Transverse colon (tissue), 4 donors: ENCODE data around the gene CD28. TPM values are rescaled to one million over a fixed set of nuclear protein-coding genes. Genes with fewer than 3 reads are reported as not detected.

Source experiments
- DNase-seq: peaks from one replicate; pipeline ENCODE4 v3.0.0-alpha.2; 2019
- H3K27ac ChIP-seq, 4 donors: fragments of 200-600 bp; sonication (generic); 2 replicates each; pipeline ENCODE4 v1.5.1; 2016 to 2018; ENCODE audit warnings: inconsistent platforms in 4 of 4
- H3K27me3 ChIP-seq: fragments of 200-600 bp; sonication (generic); 2 replicates; pipeline ENCODE4 v1.5.1; 2017; ENCODE audit warnings: inconsistent platforms
- H3K36me3 ChIP-seq, 4 donors: fragments of 200-600 bp; sonication (generic); 2 replicates each; pipeline ENCODE4 v1.5.1; 2017 to 2019; ENCODE audit warnings: inconsistent platforms in 4 of 4
- H3K4me1 ChIP-seq, 4 donors: fragments of 200-600 bp; sonication (generic); 2 replicates each; pipeline ENCODE4 v1.5.1; 2017 to 2020; ENCODE audit warnings: inconsistent platforms in 4 of 4
- H3K4me3 ChIP-seq, 4 donors: fragments of 200-600 bp; sonication (generic); 1 replicate in 1 of 4; 2 replicates in 3 of 4; pipeline versions ENCODE4 v1.5.1 to v1.6.1; 2017 to 2019; ENCODE audit warnings: inconsistent platforms in 4 of 4
- H3K9me3 ChIP-seq, 2 donors: fragments of 200-600 bp; sonication (generic); 2 replicates each; pipeline ENCODE4 v1.5.1; 2017 to 2019; ENCODE audit warnings: inconsistent platforms in 2 of 2
- CTCF ChIP-seq, 5 experiments: fragments of 200-600 bp in 3 of 5; fragments of 450-650 bp in 2 of 5; sonication (generic) in 3 of 5; IDR thresholded peaks; 1 replicate in 2 of 5; 2 replicates in 3 of 5; pipeline ENCODE4 v1.5.1; 2016 to 2017; ENCODE audit warnings: antibody characterized with exemption in 5 of 5, inconsistent platforms in 3 of 5, mild to moderate bottlenecking in 2 of 5, moderate library complexity in 1 of 5
- EP300 ChIP-seq: sonication (generic); formaldehyde crosslinking; IDR thresholded peaks from one replicate; pipeline ENCODE4 v1.6.1; 2017; ENCODE audit warnings: antibody characterized with exemption, low read depth
- POLR2A ChIP-seq: fragments of 450-650 bp; IDR thresholded peaks from one replicate; pipeline ENCODE4 v1.6.1; 2016; ENCODE audit warnings: antibody characterized with exemption, mild to moderate bottlenecking, moderate library complexity
- POLR2AphosphoS5 ChIP-seq, 3 donors: sonication (generic); formaldehyde crosslinking; IDR thresholded peaks; one replicate each; pipeline ENCODE4 v1.6.1; 2016; ENCODE audit warnings: antibody characterized with exemption in 3 of 3
- WGBS, 2 donors: methylation state at CpG; one replicate each; pipeline ENCODE4 v1.1.5; 2018; ENCODE audit warnings: low coverage in 1 of 2; 5-methylcytosine and 5-hydroxymethylcytosine counted together
- in situ Hi-C, 4 donors: fragments of 200-750 bp; cut with MboI; loops; one replicate each; pipeline versions ENCODE4 v1.15.0 to v1.15.1; 2017; ENCODE audit warnings: low sequenced_read_pairs in 3 of 4, low pct_ligation_motif_present in 1 of 4, low pct_unique_long_range_greater_than_20kb in 1 of 4
- intact Hi-C: fragments of 100-400 bp; cut with DNase I; formaldehyde crosslinking; loops from one replicate; pipeline ENCODE4 v1.15.1; 2023; ENCODE audit warnings: low total_unique reads
- total RNA-seq, 4 donors: library from RNA; depleted of rRNA; stranded (reverse); fragments of >200 nt; gene quantifications; one replicate each; pipeline ENCODE4 v1.1.0, GENCODE V29; 2016

CD28 gene
- 1 to 10 TPM in 2 of 4 donors, under 1 TPM in 1, not detected in 1; 0.68 to 2.4 (median 1.5) TPM for total RNA-seq

DNA sequence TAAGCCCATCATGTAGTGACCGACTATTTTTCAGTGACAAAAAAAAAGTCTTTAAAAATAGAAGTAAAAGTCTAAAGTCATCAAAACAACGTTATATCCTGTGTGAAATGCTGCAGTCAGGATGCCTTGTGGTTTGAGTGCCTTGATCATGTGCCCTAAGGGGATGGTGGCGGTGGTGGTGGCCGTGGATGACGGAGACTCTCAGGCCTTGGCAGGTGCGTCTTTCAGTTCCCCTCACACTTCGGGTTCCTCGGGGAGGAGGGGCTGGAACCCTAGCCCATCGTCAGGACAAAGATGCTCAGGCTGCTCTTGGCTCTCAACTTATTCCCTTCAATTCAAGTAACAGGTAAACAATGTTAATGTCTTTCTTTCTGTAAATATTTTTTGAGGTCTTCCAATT is at the start of gene CD28:
CD28 (plus strand) TSS at position 237 of the 400 bp plus-strand sequence; CDS start at position 295, 58 bp downstream.
- H3K27ac ChIP-seq, result peak within 1 kb of the TSS; percentile 6 to 58 (median 49)
- peaks cover 0 to 4% of the 10 kb centered on the region in 2 donors for H3K9me3 ChIP-seq
- H3K27me3 ChIP-seq, result no peaks in the 10 kb centered on the region
- WGBS, 2 donors, result 82 to 87% methylated on average over 5 to 9 of the region's 9 CpGs
- DNase-seq, result peak; percentile 84
- in situ Hi-C loops, result no loop called here
- H3K36me3 ChIP-seq, result no peaks in the 10 kb centered on the region
- no peaks in the 10 kb centered on the region for H3K4me1 ChIP-seq
- peak within 1 kb of the TSS in 1 of 4 donors; percentile 16 for H3K4me3 ChIP-seq
- intact Hi-C loops, result no loop called here
- TF ChIP-seq POLR2A (peak; percentile 59), POLR2AphosphoS5 (IDR thresholded peaks at IDR 0.05) (peak in 2 of 3 donors; percentile 45 to 62), CTCF (IDR thresholded peaks at IDR 0.05) (no peak), EP300 (no peak)

GRCh38 chr2:203659331-203660049 is 46.9 kb upstream of the CD28 start:
- TF ChIP-seq CTCF (IDR thresholded peaks at IDR 0.05) (no peak), POLR2A (no peak), EP300 (no peak), POLR2AphosphoS5 (IDR thresholded peaks at IDR 0.05) (no peak)
- H3K9me3 ChIP-seq, result no peaks in the 10 kb centered on the region
- in situ Hi-C loops (loop anchor here (10.0 to 25.0 kb wide), 4 partner anchors 153 to 422 kb away; partner anchors contain the start of gene CYP20A1 (in 1 of the 4)), intact Hi-C loops (no loop called here)
- H3K4me1 ChIP-seq, result peaks cover 0 to 30% (median 15%) of the 10 kb centered on the region in 4 donors
- H3K27me3 ChIP-seq, result no peaks in the 10 kb centered on the region
- H3K4me3 ChIP-seq, result no peak overlapping the region
- H3K27ac ChIP-seq, result peak overlapping the region in 1 of 4 donors; percentile 7
- no peaks in the 10 kb centered on the region for H3K36me3 ChIP-seq
- WGBS, 2 donors, result 66 to 67% methylated on average over 4 of the region's 4 CpGs
- DNase-seq, result peak; percentile 33

DNA sequence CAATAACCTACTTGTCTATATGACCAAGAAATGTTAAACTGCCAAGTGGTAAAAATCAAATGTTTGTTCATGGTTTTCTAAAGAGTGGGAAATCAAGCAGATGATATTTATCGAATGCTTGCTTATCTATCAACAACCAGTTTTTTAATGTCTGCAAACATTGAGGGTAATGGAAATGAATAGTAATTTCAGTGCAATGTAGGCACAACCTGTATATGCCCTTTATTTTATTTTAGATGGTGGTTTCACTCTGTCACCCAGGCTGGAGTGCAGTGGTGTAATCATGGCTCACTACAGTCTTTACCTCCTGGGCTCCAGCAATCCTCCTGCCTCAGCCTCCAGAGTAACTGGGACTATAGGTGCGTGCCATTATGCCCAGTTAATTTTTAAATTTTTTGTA is 46.0 kb upstream of the CD28 start:
- Histone ChIP-seq H3K36me3 (no peaks in the 10 kb centered on the region), H3K9me3 (no peaks in the 10 kb centered on the region), H3K4me1 (peaks cover 0 to 30% (median 15%) of the 10 kb centered on the region in 4 donors), H3K27me3 (no peaks in the 10 kb centered on the region), H3K27ac (no peak overlapping the region), H3K4me3 (no peak overlapping the region)
- DNase-seq, result no peak
- TF ChIP-seq POLR2AphosphoS5 (IDR thresholded peaks at IDR 0.05) (no peak), CTCF (IDR thresholded peaks at IDR 0.05) (no peak), POLR2A (no peak), EP300 (no peak)
- in situ Hi-C loops, result loop anchor here in 2 of 4 donors (25.0 kb wide), 3 partner anchors 152 to 423 kb away; partner anchors contain the start of gene CYP20A1 (in 1 of the 2)
- intact Hi-C loops, result no loop called here
- WGBS, 2 donors, result 65 to 85% methylated on average over 1 to 2 of the region's 2 CpGs

DNA sequence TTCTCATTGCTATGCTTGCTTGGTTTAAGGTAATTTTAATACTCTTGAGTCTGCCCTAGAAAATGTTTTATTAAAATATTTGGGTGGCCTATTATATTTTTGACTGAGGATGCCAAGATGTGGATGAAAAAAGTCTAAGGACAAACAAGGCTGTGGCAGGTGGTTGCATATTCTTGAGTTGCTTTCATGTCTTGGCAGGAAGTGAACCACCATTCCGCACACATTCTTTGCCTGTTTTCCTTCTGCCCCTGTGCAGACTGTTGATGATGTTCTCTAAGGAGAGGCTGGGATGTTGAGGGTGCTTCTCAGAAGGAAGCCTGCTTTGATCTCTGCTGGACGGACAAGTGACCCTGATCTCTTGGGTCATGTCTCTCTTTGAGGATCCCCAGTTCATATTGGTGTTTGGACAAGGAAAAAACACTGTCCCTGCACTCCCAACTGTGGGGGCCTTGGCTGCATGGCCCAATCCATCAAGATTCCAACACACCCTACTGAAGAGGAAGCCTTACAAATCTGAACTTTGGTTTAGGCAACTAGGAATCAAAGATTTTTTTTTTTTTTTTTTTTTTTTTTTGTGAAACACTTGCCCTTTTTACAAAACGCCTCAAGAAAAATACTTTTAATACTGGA is 45.0 kb upstream of the CD28 start:
- Histone ChIP-seq H3K4me1 (peaks cover 0 to 23% (median 10%) of the 10 kb centered on the region in 4 donors), H3K27me3 (no peaks in the 10 kb centered on the region), H3K27ac (no peak overlapping the region), H3K9me3 (no peaks in the 10 kb centered on the region), H3K4me3 (no peak overlapping the region), H3K36me3 (no peaks in the 10 kb centered on the region)
- in situ Hi-C loops (loop anchor here in 2 of 4 donors (25.0 kb wide), 3 partner anchors 151 to 424 kb away; partner anchors contain the start of gene CYP20A1 (in 1 of the 2)), intact Hi-C loops (no loop called here)
- 78 to 90% methylated on average over 1 to 3 of the region's 3 CpGs for WGBS, 2 donors
- no peak for DNase-seq
- TF ChIP-seq POLR2A (no peak), EP300 (no peak), CTCF (IDR thresholded peaks at IDR 0.05) (no peak), POLR2AphosphoS5 (IDR thresholded peaks at IDR 0.05) (no peak)
